A172 (cell line): ENCODE results near the gene BOLL. TPM values are rescaled to one million over a fixed set of nuclear protein-coding genes. Genes with fewer than 3 reads are reported as not detected.
"Not testable (repeated sequence)": the region's sequence is repeated elsewhere in the genome, so short reads cannot be mapped to it uniquely, and the experiment has no call there.

Experiments used
- DNase-seq: peaks from one replicate; pipeline ENCODE4 v3.0.0-alpha.2; 2015; ENCODE audit warnings: low spot score
- total RNA-seq: library from RNA; depleted of rRNA; stranded (reverse); fragments of >200 nt; shearing (Covaris generic); gene quantifications from 2 replicates; pipeline ENCODE4 v1.2.3, GENCODE V29; 2014; rRNA removed

BOLL gene
- total RNA-seq = not detected in 2 replicates

DNA sequence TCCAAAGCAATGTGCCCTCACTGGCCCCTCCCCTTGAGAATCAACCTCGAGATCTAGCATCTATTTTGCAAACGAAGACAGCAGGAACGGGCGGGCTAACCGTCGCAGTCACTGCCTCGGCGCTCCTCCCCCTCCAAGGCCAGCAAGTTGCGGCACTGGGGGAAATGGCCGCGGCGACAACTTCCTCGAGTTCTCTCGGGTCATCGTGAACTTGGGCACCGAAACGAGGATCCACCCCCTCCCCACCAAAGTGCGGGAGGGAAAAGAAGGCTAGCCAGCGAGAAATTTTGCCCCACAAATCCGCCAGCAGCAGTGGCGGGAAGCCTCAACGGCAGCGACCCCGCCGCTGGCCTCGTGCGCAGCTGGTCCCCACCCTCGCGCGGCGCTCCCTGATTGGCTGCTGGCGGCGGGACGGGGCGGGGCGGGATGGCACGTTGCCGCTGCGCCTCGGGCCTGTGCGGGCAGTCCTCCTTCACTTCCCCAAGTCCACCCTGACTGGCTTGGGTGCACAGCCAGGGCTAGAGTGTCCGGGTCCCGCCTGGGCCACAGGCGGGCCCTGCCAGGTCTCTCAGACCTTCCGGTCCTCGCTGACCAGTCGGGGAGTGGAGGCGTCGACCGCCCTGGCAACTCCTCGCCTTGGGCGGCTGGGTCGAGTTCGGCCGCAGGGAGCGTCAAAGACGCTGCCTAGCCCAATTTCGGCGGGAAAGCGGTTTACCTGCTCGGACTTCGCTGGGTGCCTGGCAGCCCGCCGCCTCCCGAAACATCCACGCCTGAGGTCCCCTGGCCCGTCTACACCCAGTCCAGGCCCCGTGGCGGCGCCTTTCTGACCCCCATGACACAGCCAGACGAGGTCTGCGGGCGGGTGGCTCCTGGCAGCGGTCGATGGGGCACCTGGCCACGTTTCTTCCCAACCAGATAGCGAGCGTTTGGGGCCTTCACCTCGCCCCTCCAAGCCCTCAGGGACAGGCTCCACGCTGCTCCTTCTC, at the start of gene BOLL:
Gene BOLL, minus strand, starts transcription at position 364 of the 986 bp plus-strand sequence. CDS start 3,469 bp downstream, outside the sequence.
- no peak for DNase-seq

DNA sequence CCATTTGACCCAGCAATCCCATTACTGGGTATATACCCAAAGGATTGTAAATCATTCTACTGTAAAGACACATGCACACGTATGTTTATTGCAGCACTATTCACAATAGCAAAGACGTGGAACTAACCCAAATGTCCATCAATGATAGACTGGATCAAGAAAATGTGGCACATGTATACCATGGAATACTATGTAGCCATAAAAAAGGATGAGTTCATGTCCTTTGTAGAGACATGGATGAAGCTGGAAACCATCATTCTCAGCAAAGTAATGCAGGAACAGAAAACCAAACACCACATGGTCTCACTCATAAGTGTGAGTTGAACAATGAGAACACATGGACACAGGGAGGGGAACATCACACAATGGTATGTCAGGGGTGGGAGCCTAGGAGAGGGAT, 49.7 kb upstream of the BOLL start:
- not testable (repeated sequence) for DNase-seq

- DNase-seq = no peak
These were observed 43.5 kb upstream of the BOLL start for GRCh38 chr2:197828464-197829135.

- no peak for DNase-seq
These were observed 42.5 kb upstream of the BOLL start for GRCh38 chr2:197827618-197828017.

DNA sequence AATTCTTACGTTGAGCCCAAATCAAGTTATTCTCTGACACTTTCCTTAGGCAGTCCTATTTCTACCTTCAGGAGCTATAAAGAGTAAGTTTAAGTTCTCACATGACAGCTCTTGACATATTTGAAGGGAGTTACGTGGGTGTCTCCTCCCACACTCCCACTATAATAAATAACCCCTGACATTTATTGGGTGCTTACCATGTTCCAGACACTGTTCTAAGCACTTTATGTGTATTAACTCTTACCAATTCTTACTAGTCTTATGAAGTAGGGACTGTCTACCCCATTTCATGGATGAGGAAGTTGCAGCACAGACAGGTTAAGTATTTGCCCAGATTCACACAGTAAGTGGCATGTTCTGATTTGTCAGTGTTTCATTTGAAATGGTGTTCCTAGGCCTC, 37.2 kb upstream of the BOLL start:
- DNase-seq = no peak

GRCh38 chr2:197821550-197822289, 36.6 kb upstream of the BOLL start:
- no peak for DNase-seq

- no peak for DNase-seq
These were observed 29.4 kb upstream of the BOLL start for GRCh38 chr2:197814526-197814925.

- DNase-seq = peak; percentile 61
These were observed 28.1 kb upstream of the BOLL start for GRCh38 chr2:197813093-197813787.

- DNase-seq = no peak
These were observed 25.4 kb upstream of the BOLL start for GRCh38 chr2:197810491-197810890.

DNA sequence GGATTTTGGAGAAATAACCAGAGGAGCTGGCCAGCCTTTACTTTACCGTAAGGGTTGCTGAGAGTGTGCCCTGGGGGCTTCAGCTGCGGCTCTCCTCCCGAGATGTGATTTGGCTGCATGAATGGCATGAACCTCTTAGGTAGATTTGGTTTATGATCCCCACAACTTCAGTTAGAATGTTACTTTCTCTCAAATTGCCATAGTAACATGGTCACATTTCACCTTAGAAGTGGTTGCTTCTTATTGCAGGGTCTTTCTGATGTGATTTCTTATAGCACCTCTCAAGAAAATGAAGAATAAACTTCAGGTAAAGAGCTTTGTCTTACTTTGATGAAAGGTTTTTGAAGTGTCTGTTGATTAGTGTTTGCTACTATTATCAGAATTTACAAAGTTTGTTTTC, 24.9 kb upstream of the BOLL start:
- DNase-seq = no peak

DNA sequence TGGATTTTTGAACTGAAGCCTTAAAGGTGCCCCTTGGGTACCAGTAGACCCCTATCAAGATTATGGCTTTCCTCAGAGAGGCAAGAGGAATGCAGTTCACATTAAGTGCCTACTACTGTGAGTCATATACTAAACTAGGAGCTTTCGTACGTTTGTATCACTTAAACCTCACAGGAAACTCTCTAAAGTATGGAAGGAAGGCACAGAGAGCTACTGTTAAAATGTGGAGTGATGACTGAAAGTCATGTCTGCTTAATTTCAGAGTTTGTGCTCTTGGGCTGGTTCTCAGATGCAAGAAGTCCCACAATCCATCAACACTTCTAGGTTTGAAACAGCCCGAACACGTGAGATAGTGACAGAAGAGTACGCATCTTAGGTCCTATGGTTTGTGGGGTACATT, 23.9 kb upstream of the BOLL start:
- DNase-seq = no peak

- DNase-seq = no peak
These were observed 20.9 kb upstream of the BOLL start for GRCh38 chr2:197805715-197806633.

DNA sequence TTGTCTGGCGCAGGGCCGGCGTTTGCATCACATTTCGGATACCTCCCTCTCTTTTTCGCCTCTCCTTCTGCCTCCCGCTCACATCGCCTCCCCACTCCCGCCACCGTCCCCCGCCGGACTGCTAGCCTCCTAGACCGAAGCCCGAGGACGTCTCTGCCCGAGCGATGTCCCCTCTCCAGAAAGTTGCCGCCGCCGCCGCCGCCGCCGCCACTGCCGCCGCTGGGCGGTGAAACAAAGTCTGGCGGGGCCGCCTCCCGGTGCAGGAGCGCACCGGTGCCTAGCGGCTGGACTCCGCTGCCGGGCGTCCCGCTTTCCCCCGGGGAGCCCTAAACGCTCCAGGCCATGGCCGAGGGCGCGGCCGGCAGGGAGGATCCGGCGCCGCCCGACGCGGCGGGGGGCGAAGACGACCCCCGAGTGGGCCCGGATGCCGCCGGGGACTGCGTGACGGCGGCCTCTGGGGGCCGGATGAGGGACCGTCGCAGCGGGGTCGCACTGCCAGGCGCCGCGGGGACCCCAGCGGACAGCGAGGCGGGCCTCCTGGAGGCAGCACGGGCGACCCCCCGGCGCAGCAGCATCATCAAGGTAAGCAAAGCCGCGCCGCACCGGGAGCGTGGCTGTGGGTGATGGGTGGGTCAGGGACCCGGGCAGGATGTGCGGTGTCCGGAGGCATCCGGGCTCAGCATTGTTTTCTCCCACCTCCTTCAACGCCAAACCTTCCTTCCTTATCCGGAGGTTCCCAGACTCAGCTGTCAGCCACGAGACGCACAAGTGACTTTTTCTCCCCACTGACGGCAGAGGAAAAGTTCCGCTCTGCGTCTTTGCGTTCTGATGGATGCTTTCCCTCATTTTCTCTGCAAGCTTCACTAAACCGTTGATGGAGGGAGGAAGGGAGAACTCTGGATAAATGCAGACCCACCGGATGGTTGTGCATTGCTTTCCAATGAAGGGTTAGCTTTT, 19.9 kb upstream of the BOLL start:
- no peak for DNase-seq

GRCh38 chr2:197804049-197804757, 19.1 kb upstream of the BOLL start, which contains the start of gene PLCL1:
PLCL1 (plus strand) TSS chr2:197804593.
- DNase-seq = peak; percentile 81

GRCh38 chr2:197803033-197803444, 17.9 kb upstream of the BOLL start:
- DNase-seq = peak; percentile 49

DNA sequence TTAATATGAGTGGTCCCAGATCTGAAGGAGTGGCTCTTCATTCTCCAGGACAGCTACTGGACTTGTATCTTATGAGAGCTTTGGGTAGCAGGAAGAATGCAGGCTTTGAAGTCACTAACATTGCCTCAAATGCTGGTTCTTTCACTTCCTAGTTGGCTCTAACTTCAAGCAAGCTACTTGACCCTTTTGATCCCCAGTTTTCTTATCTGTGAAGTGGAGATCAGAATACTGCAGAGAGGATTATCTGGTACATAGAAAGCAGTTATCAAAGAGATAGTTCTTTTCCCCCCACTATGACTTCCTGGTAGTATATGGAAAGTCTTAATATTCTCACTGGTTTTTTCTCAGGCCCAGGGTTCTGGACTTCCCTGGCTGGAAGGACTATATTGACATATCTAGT, 15.9 kb upstream of the BOLL start:
- no peak for DNase-seq

- no peak for DNase-seq
These were observed 15.0 kb upstream of the BOLL start for GRCh38 chr2:197800091-197800490.

DNA sequence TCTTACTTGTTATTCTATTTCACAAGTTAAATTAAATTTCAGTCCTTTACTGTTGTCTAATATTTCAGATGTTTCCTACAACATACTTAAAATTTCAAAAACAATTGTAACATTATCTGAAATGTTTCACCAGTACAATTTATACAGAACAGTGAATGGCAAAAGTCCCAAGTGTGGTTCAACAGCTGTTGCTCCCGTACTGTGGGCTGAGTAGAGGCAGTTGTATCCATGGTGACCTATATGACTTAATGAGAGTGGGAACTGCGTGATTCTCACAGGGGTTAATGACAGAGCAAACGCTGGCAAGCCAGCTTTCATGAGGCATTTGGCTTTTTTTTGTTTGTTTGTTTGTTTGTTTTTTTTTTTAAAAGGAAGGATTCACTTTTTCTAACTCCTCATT, 13.9 kb upstream of the BOLL start:
- no peak for DNase-seq
